Measurements from ENCODE around the gene SUCO.

SUCO gene

GRCh38 chr1:172557270-172557669 lies 24.3 kb downstream of the SUCO start:
- TF ChIP-seq, protein P1, sequence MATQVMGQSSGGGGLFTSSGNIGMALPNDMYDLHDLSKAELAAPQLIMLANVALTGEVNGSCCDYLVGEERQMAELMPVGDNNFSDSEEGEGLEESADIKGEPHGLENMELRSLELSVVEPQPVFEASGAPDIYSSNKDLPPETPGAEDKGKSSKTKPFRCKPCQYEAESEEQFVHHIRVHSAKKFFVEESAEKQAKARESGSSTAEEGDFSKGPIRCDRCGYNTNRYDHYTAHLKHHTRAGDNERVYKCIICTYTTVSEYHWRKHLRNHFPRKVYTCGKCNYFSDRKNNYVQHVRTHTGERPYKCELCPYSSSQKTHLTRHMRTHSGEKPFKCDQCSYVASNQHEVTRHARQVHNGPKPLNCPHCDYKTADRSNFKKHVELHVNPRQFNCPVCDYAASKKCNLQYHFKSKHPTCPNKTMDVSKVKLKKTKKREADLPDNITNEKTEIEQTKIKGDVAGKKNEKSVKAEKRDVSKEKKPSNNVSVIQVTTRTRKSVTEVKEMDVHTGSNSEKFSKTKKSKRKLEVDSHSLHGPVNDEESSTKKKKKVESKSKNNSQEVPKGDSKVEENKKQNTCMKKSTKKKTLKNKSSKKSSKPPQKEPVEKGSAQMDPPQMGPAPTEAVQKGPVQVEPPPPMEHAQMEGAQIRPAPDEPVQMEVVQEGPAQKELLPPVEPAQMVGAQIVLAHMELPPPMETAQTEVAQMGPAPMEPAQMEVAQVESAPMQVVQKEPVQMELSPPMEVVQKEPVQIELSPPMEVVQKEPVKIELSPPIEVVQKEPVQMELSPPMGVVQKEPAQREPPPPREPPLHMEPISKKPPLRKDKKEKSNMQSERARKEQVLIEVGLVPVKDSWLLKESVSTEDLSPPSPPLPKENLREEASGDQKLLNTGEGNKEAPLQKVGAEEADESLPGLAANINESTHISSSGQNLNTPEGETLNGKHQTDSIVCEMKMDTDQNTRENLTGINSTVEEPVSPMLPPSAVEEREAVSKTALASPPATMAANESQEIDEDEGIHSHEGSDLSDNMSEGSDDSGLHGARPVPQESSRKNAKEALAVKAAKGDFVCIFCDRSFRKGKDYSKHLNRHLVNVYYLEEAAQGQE (IDR thresholded peaks at IDR 0.05; ENCODE audit: low read depth), result no peak
- no peak for TF ChIP-seq CEBPB (IDR thresholded peaks at IDR 0.05)
- TF ChIP-seq EP300 (IDR thresholded peaks at IDR 0.05; ENCODE audit: borderline replicate concordance), result no peak
- TF ChIP-seq FOXM1 (IDR thresholded peaks at IDR 0.05; ENCODE audit: borderline replicate concordance, low read depth), result no peak
- TF ChIP-seq YY1 (IDR thresholded peaks at IDR 0.05; ENCODE audit: low read depth), result no peak
- TF ChIP-seq ZBTB7A (IDR thresholded peaks at IDR 0.05; ENCODE audit: low read depth), result no peak
- TF ChIP-seq CREB1 (IDR thresholded peaks at IDR 0.05; ENCODE audit: low read depth), result no peak
- TF ChIP-seq MAX (IDR thresholded peaks at IDR 0.05), result no peak
- no peak for TF ChIP-seq RAD21 (IDR thresholded peaks at IDR 0.05; ENCODE audit: low read depth)

GRCh38 chr1:172559572-172560210 lies 26.7 kb downstream of the SUCO start:
- TF ChIP-seq NFIC (IDR thresholded peaks at IDR 0.05) (no peak), RAD21 (IDR thresholded peaks at IDR 0.05; ENCODE audit: low read depth) (no peak), EP300 (IDR thresholded peaks at IDR 0.05; ENCODE audit: borderline replicate concordance) (no peak), TCF12 (IDR thresholded peaks at IDR 0.05; ENCODE audit: low read depth) (no peak), CREB1 (IDR thresholded peaks at IDR 0.05; ENCODE audit: low read depth) (no peak), TAF1 (IDR thresholded peaks at IDR 0.05; ENCODE audit: low read depth) (no peak), EGR1 (IDR thresholded peaks at IDR 0.05) (no peak), ZBTB7A (IDR thresholded peaks at IDR 0.05; ENCODE audit: low read depth) (no peak), FOXM1 (IDR thresholded peaks at IDR 0.05; ENCODE audit: borderline replicate concordance, low read depth) (no peak), TEAD4 (IDR thresholded peaks at IDR 0.05) (no peak), YY1 (IDR thresholded peaks at IDR 0.05; ENCODE audit: low read depth) (no peak), MAX (IDR thresholded peaks at IDR 0.05) (no peak), CEBPB (IDR thresholded peaks at IDR 0.05) (no peak)
- TF ChIP-seq, protein P1 (IDR thresholded peaks at IDR 0.05; ENCODE audit: low read depth), result no peak
- TF ChIP-seq, protein P2, sequence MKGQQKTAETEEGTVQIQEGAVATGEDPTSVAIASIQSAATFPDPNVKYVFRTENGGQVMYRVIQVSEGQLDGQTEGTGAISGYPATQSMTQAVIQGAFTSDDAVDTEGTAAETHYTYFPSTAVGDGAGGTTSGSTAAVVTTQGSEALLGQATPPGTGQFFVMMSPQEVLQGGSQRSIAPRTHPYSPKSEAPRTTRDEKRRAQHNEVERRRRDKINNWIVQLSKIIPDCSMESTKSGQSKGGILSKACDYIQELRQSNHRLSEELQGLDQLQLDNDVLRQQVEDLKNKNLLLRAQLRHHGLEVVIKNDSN (IDR thresholded peaks at IDR 0.05), result no peak

- TF ChIP-seq EGR1 (IDR thresholded peaks at IDR 0.05) (no peak), NFIC (IDR thresholded peaks at IDR 0.05) (no peak), CREB1 (IDR thresholded peaks at IDR 0.05; ENCODE audit: low read depth) (no peak), EP300 (IDR thresholded peaks at IDR 0.05; ENCODE audit: borderline replicate concordance) (no peak), CEBPB (IDR thresholded peaks at IDR 0.05) (no peak), RAD21 (IDR thresholded peaks at IDR 0.05; ENCODE audit: low read depth) (no peak), TEAD4 (IDR thresholded peaks at IDR 0.05) (no peak), ZBTB7A (IDR thresholded peaks at IDR 0.05; ENCODE audit: low read depth) (no peak), TAF1 (IDR thresholded peaks at IDR 0.05; ENCODE audit: low read depth) (no peak), MAX (IDR thresholded peaks at IDR 0.05) (no peak)
- TF ChIP-seq, protein P1 (IDR thresholded peaks at IDR 0.05; ENCODE audit: low read depth), result no peak
- TF ChIP-seq, protein P2 (IDR thresholded peaks at IDR 0.05), result no peak
Measured at GRCh38 chr1:172561252-172561651, 28.3 kb downstream of the SUCO start.
